GM21619 (cell line): ENCODE measurements around the gene SMARCA2.

Experiments
- ATAC-seq: cut with Tn5 transposase; IDR thresholded peaks from one replicate; pipeline ENCODE4 v1.9.1; 2021; ENCODE audit not compliant: unreplicated experiment

Gene SMARCA2

GRCh38 chr9:2164268-2164667 is 149.1 kb downstream of the SMARCA2 start:
- ATAC-seq, result no peak

GRCh38 chr9:2166203-2166602 is 151.1 kb downstream of the SMARCA2 start:
- ATAC-seq, result no peak

- ATAC-seq, result no peak
Observed at GRCh38 chr9:2169035-2169434, 153.9 kb downstream of the SMARCA2 start.

GRCh38 chr9:2170722-2171121 is 155.6 kb downstream of the SMARCA2 start:
- no peak for ATAC-seq

GRCh38 chr9:2173170-2173569 is 158.0 kb downstream of the SMARCA2 start:
- no peak for ATAC-seq

GRCh38 chr9:2173861-2174260 is 158.7 kb downstream of the SMARCA2 start:
- ATAC-seq, result no peak

- no peak for ATAC-seq
Observed at GRCh38 chr9:2174306-2174705, 159.2 kb downstream of the SMARCA2 start.

- no peak for ATAC-seq
Observed at GRCh38 chr9:2174911-2175310, 159.8 kb downstream of the SMARCA2 start.

GRCh38 chr9:2177121-2177520 is 162.0 kb downstream of the SMARCA2 start:
- no peak for ATAC-seq

GRCh38 chr9:2178034-2178734 is 163.0 kb downstream of the SMARCA2 start:
- no peak for ATAC-seq

GRCh38 chr9:2179567-2179966 is 164.4 kb downstream of the SMARCA2 start:
- ATAC-seq, result no peak

GRCh38 chr9:2180154-2180553 is 165.0 kb downstream of the SMARCA2 start:
- ATAC-seq, result no peak

GRCh38 chr9:2180704-2181103 is 165.6 kb downstream of the SMARCA2 start:
- ATAC-seq, result no peak

GRCh38 chr9:2181792-2182191 is 166.6 kb downstream of the SMARCA2 start:
- no peak for ATAC-seq

GRCh38 chr9:2190939-2191608 is 175.9 kb downstream of the SMARCA2 start:
- no peak for ATAC-seq

GRCh38 chr9:2191609-2191972 is 176.4 kb downstream of the SMARCA2 start:
- ATAC-seq, result no peak

GRCh38 chr9:2192356-2192979 is 177.3 kb downstream of the SMARCA2 start:
- no peak for ATAC-seq

GRCh38 chr9:2193552-2193951 is 178.4 kb downstream of the SMARCA2 start:
- ATAC-seq, result no peak

- ATAC-seq, result no peak
Observed at GRCh38 chr9:2195211-2195610, 180.1 kb downstream of the SMARCA2 start.

GRCh38 chr9:2196757-2197156 is 181.6 kb downstream of the SMARCA2 start:
- ATAC-seq, result no peak

GRCh38 chr9:2198956-2199635 is 183.9 kb downstream of the SMARCA2 start:
- no peak for ATAC-seq
